B cell (primary cell): ENCODE results near the gene ABCA6. TPM values are rescaled to one million over a fixed set of nuclear protein-coding genes. Genes with fewer than 3 reads are reported as not detected.

ENCODE experiments used
- ATAC-seq: fragments of 200-7000 bp; cut with Tn5 transposase; one replicate; pipeline ENCODE4 v1.10.0; 2021; ENCODE audit warnings: low read depth, mild to moderate bottlenecking, moderate number of reproducible peaks, moderate library complexity
- CTCF ChIA-PET: fragments of 350-600 bp; sonication (Branson Sonifier 250); formaldehyde crosslinking; loops from one replicate; lab custom pipeline; 2021; ENCODE audit warnings: antibody characterized with exemption, inconsistent platforms; lab: Charles Lee
- POLR2A ChIA-PET: fragments of 350-600 bp; sonication (Branson Sonifier 250); formaldehyde crosslinking; loops from one replicate; lab custom pipeline; 2021; ENCODE audit warnings: antibody characterized with exemption; lab: Charles Lee
- DNase-seq: peaks from one replicate; pipeline ENCODE4 v3.0.0; 2013
- H2AFZ ChIP-seq: 2 replicates; pipeline ENCODE4 v1.6.1; 2012; ENCODE audit warnings: mild to moderate bottlenecking, low read depth, low read length; ENCODE audit not compliant: insufficient read depth, poor library complexity, severe bottlenecking
- H3K27ac ChIP-seq, 2 donors: 1 replicate in 1 of 2; 2 replicates in 1 of 2; pipeline ENCODE4 v1.5.1; 2012 to 2013; ENCODE audit warnings: low read length in 2 of 2, mild to moderate bottlenecking in 2 of 2, moderate library complexity in 1 of 2
- H3K27me3 ChIP-seq, 4 experiments: fragments of 200-600 bp in 1 of 4; sonication (generic) in 1 of 4; replicated peaks in 1 of 4; 1 replicate in 2 of 4; 2 replicates in 2 of 4; pipeline versions ENCODE4 v1.6.1 to v1.7.0; 2013 to 2016; ENCODE audit warnings: low read length in 3 of 4, mild to moderate bottlenecking in 2 of 4, mixed read lengths in 1 of 4, moderate library complexity in 1 of 4; ENCODE audit not compliant: insufficient read depth in 4 of 4, control insufficient read depth in 3 of 4; ENCODE audit errors: control extremely low read depth in 1 of 4
- H3K36me3 ChIP-seq, 2 experiments: replicated peaks in 1 of 2; 1 replicate in 1 of 2; 2 replicates in 1 of 2; pipeline versions ENCODE4 v1.6.1 to v1.7.1; 2013; ENCODE audit warnings: low read length in 1 of 2; ENCODE audit not compliant: insufficient read depth in 2 of 2, control insufficient read depth in 1 of 2; ENCODE audit errors: control extremely low read depth in 1 of 2, extremely low read depth in 1 of 2
- H3K4me1 ChIP-seq, 2 donors: fragments of 200-600 bp in 1 of 2; sonication (generic) in 1 of 2; 1 replicate in 1 of 2; 2 replicates in 1 of 2; pipeline versions ENCODE4 v1.5.1 to v1.6.1; 2013 to 2017; ENCODE audit warnings: low read length in 2 of 2; ENCODE audit not compliant: control insufficient read depth in 2 of 2, insufficient read depth in 2 of 2
- H3K4me2 ChIP-seq: replicated peaks from 2 replicates; pipeline ENCODE3; 2012; ENCODE audit warnings: mild to moderate bottlenecking, low read depth, low read length; ENCODE audit not compliant: poor library complexity, severe bottlenecking
- H3K4me3 ChIP-seq, 5 experiments: fragments of 200-600 bp in 1 of 5; sonication (generic) in 1 of 5; 1 replicate in 3 of 5; 2 replicates in 2 of 5; pipeline versions ENCODE4 v1.5.1 to v1.7.0; 2011 to 2016; ENCODE audit warnings: low read length in 4 of 5, mild to moderate bottlenecking in 4 of 5, low read depth in 2 of 5, control low read depth in 1 of 5, moderate library complexity in 1 of 5; ENCODE audit not compliant: insufficient read depth in 1 of 5; ENCODE audit errors: control extremely low read depth in 1 of 5, extremely low read depth in 1 of 5
- H3K79me2 ChIP-seq: fragments of 200-600 bp; sonication (generic); one replicate; pipeline ENCODE4 v1.6.0; 2016; ENCODE audit warnings: low read length; ENCODE audit not compliant: control insufficient read depth, insufficient read depth
- H3K9ac ChIP-seq: fragments of 200-600 bp; sonication (generic); 2 replicates; pipeline ENCODE4 v1.6.1; 2017; ENCODE audit warnings: mild to moderate bottlenecking, low read length, moderate library complexity
- H3K9me3 ChIP-seq, 3 donors: one replicate each; pipeline versions ENCODE4 v1.6.1 to v1.7.1; 2013; ENCODE audit warnings: low read length in 2 of 3; ENCODE audit not compliant: control insufficient read depth in 2 of 3, insufficient read depth in 1 of 3; ENCODE audit errors: control extremely low read depth in 1 of 3
- H4K20me1 ChIP-seq: 2 replicates; pipeline ENCODE4 v1.6.0; 2012; ENCODE audit warnings: mild to moderate bottlenecking, low read length; ENCODE audit not compliant: insufficient read depth, control insufficient read depth, poor library complexity, severe bottlenecking
- H3K27ac Mint-ChIP-seq: one replicate; pipeline ENCODE4 v1.8.0; 2021; ENCODE audit warnings: mixed read lengths
- H3K27me3 Mint-ChIP-seq: one replicate; pipeline ENCODE4 v1.8.0; 2021; ENCODE audit warnings: mixed read lengths
- H3K4me1 Mint-ChIP-seq: one replicate; pipeline ENCODE4 v1.8.0; 2021; ENCODE audit warnings: mixed read lengths
- H3K4me3 Mint-ChIP-seq: one replicate; pipeline ENCODE4 v1.8.0; 2021; ENCODE audit warnings: mixed read lengths
- H3K9me3 Mint-ChIP-seq: one replicate; pipeline ENCODE4 v1.8.0; 2022; ENCODE audit warnings: mixed read lengths; ENCODE audit not compliant: insufficient read depth
- CTCF ChIP-seq: fragments of 200-600 bp; IDR thresholded peaks from one replicate; pipeline ENCODE4 v1.8.0; 2022; ENCODE audit warnings: antibody characterized with exemption, mild to moderate bottlenecking
- EZH2 ChIP-seq: IDR thresholded peaks from 2 replicates; pipeline ENCODE4 v1.6.1; 2012; ENCODE audit warnings: borderline replicate concordance, low read depth, mild to moderate bottlenecking, moderate library complexity, low read length; ENCODE audit not compliant: insufficient read depth, poor library complexity, severe bottlenecking
- WGBS: methylation state at CpG from one replicate; pipeline ENCODE4 v1.1.5; 2013; ENCODE audit warnings: missing lambda C conversion rate; ENCODE audit not compliant: insufficient coverage; 5-methylcytosine and 5-hydroxymethylcytosine counted together
- intact Hi-C: fragments of 100-400 bp; cut with micrococcal nuclease; formaldehyde crosslinking; loops from one replicate; pipeline ENCODE4 v1.10.0; 2022
- polyA plus RNA-seq: library from polyadenylated mRNA; depleted of rRNA; stranded (reverse); fragments of >200 nt; gene quantifications from 2 replicates; pipeline ENCODE4 v1.2.3, GENCODE V29; 2012
- total RNA-seq, 2 donors: library from RNA; stranded (reverse); fragments of 120-200 nt in 1 of 2; gene quantifications; 1 replicate in 1 of 2; 2 replicates in 1 of 2; pipeline versions ENCODE4 v1.2.3 to v1.2.4, GENCODE V29; 2013 to 2022

The ABCA6 gene
- total and polyA plus RNA-seq, 2 donors (not counting 1 experiment from before 2014, with no cell fraction given) = 0.18 to 1.4 TPM

GRCh38 chr17:69082696-69083095, 59.0 kb downstream of the ABCA6 start:
- ChIA-PET POLR2A (no interaction called here), CTCF (interaction anchor here (0.9 kb wide), 1 partner anchor 20 kb away, joined by 3 read pairs; no protein-coding TSS in a partner anchor)
- H3K79me2 ChIP-seq = no peaks in the 10 kb centered on the region
- H2AFZ ChIP-seq = no peak overlapping the region
- H3K27ac Mint-ChIP-seq = no peak overlapping the region
- no peaks in the 10 kb centered on the region for H3K4me1 ChIP-seq
- no peak for TF ChIP-seq EZH2
- TF ChIP-seq CTCF = no peak
- H3K27me3 Mint-ChIP-seq = no peaks in the 10 kb centered on the region
- intact Hi-C loops = no loop called here
- H3K9me3 Mint-ChIP-seq = peaks cover 2% of the 10 kb centered on the region
- H3K4me3 Mint-ChIP-seq = no peak overlapping the region
- no peak for DNase-seq
- no peak overlapping the region for H3K9ac ChIP-seq
- no peaks in the 10 kb centered on the region for H3K4me1 Mint-ChIP-seq
- ATAC-seq = no peak
- WGBS = 100% methylated on average over 1 of the region's 2 CpGs
- H3K4me2 ChIP-seq = no peak overlapping the region
- H3K27ac ChIP-seq = no peak overlapping the region
- no peaks in the 10 kb centered on the region for H3K36me3 ChIP-seq
- peaks cover 0 to 5% (median 3%) of the 10 kb centered on the region in 3 donors for H3K9me3 ChIP-seq
- H3K27me3 ChIP-seq = no peaks in the 10 kb centered on the region
- H4K20me1 ChIP-seq = no peaks in the 10 kb centered on the region
- no peak overlapping the region for H3K4me3 ChIP-seq

GRCh38 chr17:69078864-69079263, 62.8 kb downstream of the ABCA6 start:
- Histone ChIP-seq H3K79me2 (no peaks in the 10 kb centered on the region), H3K4me3 (no peak overlapping the region), H3K27ac (no peak overlapping the region), H4K20me1 (no peaks in the 10 kb centered on the region), H3K27me3 (no peaks in the 10 kb centered on the region), H3K36me3 (no peaks in the 10 kb centered on the region), H3K9me3 (peaks cover 3 to 11% (median 3%) of the 10 kb centered on the region in 3 donors), H3K9ac (no peak overlapping the region), H3K4me2 (no peak overlapping the region), H3K4me1 (no peaks in the 10 kb centered on the region), H2AFZ (no peak overlapping the region)
- Mint-ChIP-seq H3K27me3 (no peaks in the 10 kb centered on the region), H3K9me3 (peaks cover 6% of the 10 kb centered on the region), H3K4me1 (no peaks in the 10 kb centered on the region), H3K4me3 (no peak overlapping the region), H3K27ac (no peak overlapping the region)
- no peak for ATAC-seq
- no peak for TF ChIP-seq EZH2
- no peak for TF ChIP-seq CTCF
- DNase-seq = no peak
- POLR2A ChIA-PET = no interaction called here
- CTCF ChIA-PET = no interaction called here
- intact Hi-C loops = no loop called here
